Neuronal stem cell (in vitro differentiated cells): ENCODE results near the gene TUBD1.

Experiments
- DNase-seq: peaks from one replicate; pipeline ENCODE4 v3.0.0-alpha.2; 2013; ENCODE audit warnings: low spot score
- H2AFZ ChIP-seq: one replicate; pipeline ENCODE4 v1.6.1; 2013; ENCODE audit warnings: mild to moderate bottlenecking, low read length, inconsistent platforms
- H2AK5ac ChIP-seq: 2 replicates; pipeline ENCODE4 v1.6.1; 2013; ENCODE audit warnings: low read depth, mild to moderate bottlenecking, inconsistent platforms, low read length, moderate library complexity, mixed read lengths
- H2BK120ac ChIP-seq: 2 replicates; pipeline ENCODE4 v1.6.1; 2013; ENCODE audit warnings: low read depth, mild to moderate bottlenecking, inconsistent platforms, low read length, moderate library complexity, mixed read lengths
- H2BK12ac ChIP-seq: one replicate; pipeline ENCODE4 v1.6.1; 2013; ENCODE audit warnings: low read length, inconsistent platforms
- H2BK15ac ChIP-seq: 2 replicates; pipeline ENCODE4 v1.6.1; 2013; ENCODE audit warnings: mild to moderate bottlenecking, low read length, inconsistent platforms, mixed read lengths
- H2BK5ac ChIP-seq: one replicate; pipeline ENCODE4 v1.6.1; 2013; ENCODE audit warnings: inconsistent platforms, mild to moderate bottlenecking, low read length, moderate library complexity
- H3K14ac ChIP-seq: one replicate; pipeline ENCODE4 v1.6.1; 2013; ENCODE audit warnings: low read length, inconsistent platforms
- H3K18ac ChIP-seq: 2 replicates; pipeline ENCODE4 v1.6.1; 2013; ENCODE audit warnings: low read length, inconsistent platforms
- H3K23ac ChIP-seq: 2 replicates; pipeline ENCODE4 v1.6.1; 2013; ENCODE audit warnings: low read depth, mild to moderate bottlenecking, mixed read lengths, low read length, inconsistent platforms; ENCODE audit not compliant: poor library complexity
- H3K27ac ChIP-seq: replicated peaks from 3 replicates; pipeline ENCODE4 v1.5.1; 2013; ENCODE audit warnings: low read length, inconsistent platforms
- H3K27me3 ChIP-seq, 3 experiments: 2 replicates each; pipeline ENCODE4 v1.6.1; 2013; ENCODE audit warnings: low read length in 3 of 3, mild to moderate bottlenecking in 2 of 3, inconsistent platforms in 1 of 3, low read depth in 1 of 3, mixed read lengths in 1 of 3, moderate library complexity in 1 of 3; ENCODE audit not compliant: control insufficient read depth in 3 of 3, insufficient read depth in 3 of 3
- H3K36me3 ChIP-seq, 2 donors: replicated peaks in 1 of 2; 2 replicates each; pipeline ENCODE4 v1.6.1; 2013; ENCODE audit warnings: low read length in 2 of 2; ENCODE audit not compliant: control insufficient read depth in 2 of 2, insufficient read depth in 2 of 2
- H3K4ac ChIP-seq: 2 replicates; pipeline ENCODE4 v1.6.1; 2013; ENCODE audit warnings: inconsistent platforms, mild to moderate bottlenecking, low read length, moderate library complexity
- H3K4me1 ChIP-seq, 2 donors: 1 replicate in 1 of 2; 2 replicates in 1 of 2; pipeline ENCODE4 v1.6.1; 2013; ENCODE audit warnings: low read length in 2 of 2, low read depth in 1 of 2; ENCODE audit not compliant: control insufficient read depth in 2 of 2, insufficient read depth in 1 of 2
- H3K4me2 ChIP-seq: one replicate; pipeline ENCODE4 v1.6.1; 2013; ENCODE audit warnings: mild to moderate bottlenecking, low read length, inconsistent platforms; ENCODE audit not compliant: insufficient read depth, poor library complexity, severe bottlenecking
- H3K4me3 ChIP-seq, 2 donors: 2 replicates each; pipeline ENCODE4 v1.5.1; 2013; ENCODE audit warnings: low read length in 2 of 2, mild to moderate bottlenecking in 2 of 2, inconsistent platforms in 1 of 2, moderate library complexity in 1 of 2
- H3K79me1 ChIP-seq: one replicate; pipeline ENCODE4 v1.6.1; 2013; ENCODE audit warnings: low read depth, mild to moderate bottlenecking, inconsistent platforms, low read length, moderate library complexity
- H3K9ac ChIP-seq: one replicate; pipeline ENCODE4 v1.6.1; 2013; ENCODE audit warnings: mild to moderate bottlenecking, low read depth, low read length, inconsistent platforms; ENCODE audit not compliant: poor library complexity
- H3K9me3 ChIP-seq, 2 donors: replicated peaks in 1 of 2; 2 replicates each; pipeline versions ENCODE3 to v1.6.1; 2013; ENCODE audit warnings: low read length in 2 of 2, mild to moderate bottlenecking in 2 of 2, inconsistent platforms in 1 of 2, low read depth in 1 of 2, mixed read lengths in 1 of 2, moderate library complexity in 1 of 2; ENCODE audit not compliant: control insufficient read depth in 2 of 2, insufficient read depth in 1 of 2
- H4K8ac ChIP-seq: one replicate; pipeline ENCODE4 v1.6.1; 2013; ENCODE audit warnings: low read depth, mild to moderate bottlenecking, inconsistent platforms, low read length, moderate library complexity
- H4K91ac ChIP-seq: one replicate; pipeline ENCODE4 v1.6.1; 2013; ENCODE audit warnings: low read length, low read depth, mild to moderate bottlenecking, inconsistent platforms; ENCODE audit not compliant: poor library complexity
- WGBS, 2 donors: extraction: QIAGEN DNeasy Blood & Tissue Kit; methylation state at CpG; one replicate each; pipeline ENCODE4 v1.1.7; 2013; ENCODE audit warnings: missing lambda C conversion rate in 2 of 2, mixed read lengths in 1 of 2; ENCODE audit not compliant: insufficient read length in 2 of 2, insufficient replicate concordance in 1 of 2; ENCODE audit errors: extremely low coverage in 2 of 2; 5-methylcytosine and 5-hydroxymethylcytosine counted together

Gene TUBD1

DNA sequence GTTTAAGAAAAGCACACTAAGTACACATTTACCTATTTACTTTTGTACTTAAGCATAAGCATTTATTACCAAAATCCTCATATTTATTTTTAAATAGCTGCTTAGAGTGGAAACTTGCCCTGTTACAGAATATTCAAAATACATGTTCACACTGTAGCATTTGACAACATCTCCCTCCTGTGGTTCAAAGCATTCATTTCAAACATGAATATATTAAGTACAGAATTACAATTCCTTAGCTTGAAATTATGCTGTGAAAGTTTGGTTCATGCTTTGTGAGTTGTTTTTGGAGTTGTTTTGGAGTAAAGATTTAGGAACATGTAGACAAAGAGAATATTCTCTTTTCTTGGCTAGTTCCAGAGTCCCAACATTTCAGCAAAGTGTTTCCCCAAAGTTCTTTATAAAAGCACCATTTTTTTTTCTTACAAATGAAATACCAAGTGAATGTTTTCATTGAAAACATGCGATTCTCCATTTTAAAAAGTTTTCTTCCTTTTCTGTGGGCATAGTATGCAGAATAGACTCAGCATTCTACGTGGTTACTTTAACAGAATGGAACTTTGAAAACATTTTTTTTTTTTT is 33.2 kb downstream of the TUBD1 start:
- Histone ChIP-seq H3K4me1 (peaks cover 0 to 3% of the 10 kb centered on the region in 2 donors), H2BK120ac (no peak overlapping the region), H2BK5ac (no peak overlapping the region), H3K9ac (no peak overlapping the region), H3K36me3 (peaks cover 5 to 43% of the 10 kb centered on the region in 2 donors), H3K27ac (no peak overlapping the region), H3K79me1 (no peaks in the 10 kb centered on the region), H3K23ac (no peak overlapping the region), H3K4ac (no peak overlapping the region), H2BK12ac (no peak overlapping the region), H3K27me3 (no peaks in the 10 kb centered on the region), H3K18ac (no peak overlapping the region), H2AK5ac (no peak overlapping the region), H4K91ac (no peak overlapping the region), H2BK15ac (no peak overlapping the region), H3K4me3 (no peak overlapping the region), H3K9me3 (no peaks in the 10 kb centered on the region), H2AFZ (no peak overlapping the region), H3K4me2 (no peak overlapping the region), H4K8ac (no peak overlapping the region), H3K14ac (no peak overlapping the region)
- WGBS, 2 donors: no CpG with 5 or more reads among the region's 2 CpGs
- DNase-seq: no peak

- Histone ChIP-seq H3K36me3 (peaks cover 5 to 39% of the 10 kb centered on the region in 2 donors), H2AFZ (no peak overlapping the region), H2BK120ac (no peak overlapping the region), H3K4ac (no peak overlapping the region), H3K4me1 (peaks cover 0 to 3% of the 10 kb centered on the region in 2 donors), H3K18ac (no peak overlapping the region), H3K4me2 (no peak overlapping the region), H2AK5ac (no peak overlapping the region), H3K79me1 (no peaks in the 10 kb centered on the region), H2BK5ac (no peak overlapping the region), H3K14ac (no peak overlapping the region), H3K23ac (no peak overlapping the region), H3K9ac (no peak overlapping the region), H3K27ac (no peak overlapping the region), H4K91ac (no peak overlapping the region), H3K4me3 (no peak overlapping the region), H3K9me3 (no peaks in the 10 kb centered on the region), H3K27me3 (no peaks in the 10 kb centered on the region), H2BK15ac (no peak overlapping the region), H2BK12ac (no peak overlapping the region), H4K8ac (no peak overlapping the region)
- WGBS, 2 donors: no CpG with 5 or more reads among the region's 3 CpGs
- no peak for DNase-seq
These were observed 33.8 kb downstream of the TUBD1 start for GRCh38 chr17:59858932-59859331.

GRCh38 chr17:59858167-59858816 is 34.5 kb downstream of the TUBD1 start:
- no peak overlapping the region for H2BK12ac ChIP-seq
- no peak overlapping the region for H3K18ac ChIP-seq
- no peak for DNase-seq
- no peak overlapping the region for H2AFZ ChIP-seq
- H3K27me3 ChIP-seq: no peaks in the 10 kb centered on the region
- H4K91ac ChIP-seq: no peak overlapping the region
- H3K14ac ChIP-seq: no peak overlapping the region
- no peak overlapping the region for H3K4me2 ChIP-seq
- H2BK5ac ChIP-seq: no peak overlapping the region
- WGBS, 2 donors: no CpG with 5 or more reads among the region's 5 CpGs
- H3K4me1 ChIP-seq: peaks cover under 1 to 3% of the 10 kb centered on the region in 2 donors
- no peak overlapping the region for H2BK120ac ChIP-seq
- no peak overlapping the region for H2AK5ac ChIP-seq
- H3K79me1 ChIP-seq: no peaks in the 10 kb centered on the region
- H3K4ac ChIP-seq: no peak overlapping the region
- H2BK15ac ChIP-seq: no peak overlapping the region
- H3K9me3 ChIP-seq: no peaks in the 10 kb centered on the region
- peaks cover 5 to 32% of the 10 kb centered on the region in 2 donors for H3K36me3 ChIP-seq
- no peak overlapping the region for H3K27ac ChIP-seq
- no peak overlapping the region for H3K4me3 ChIP-seq
- H3K9ac ChIP-seq: no peak overlapping the region
- H3K23ac ChIP-seq: no peak overlapping the region
- no peak overlapping the region for H4K8ac ChIP-seq

GRCh38 chr17:59856859-59857794 is 35.6 kb downstream of the TUBD1 start:
- 100% methylated on average over 1 of the region's 3 CpGs; no CpG with 5 or more reads in 1 of the 2 donors for WGBS, 2 donors

More at GRCh38 chr17:59856859-59857794, 35.6 kb downstream of the TUBD1 start:
- Histone ChIP-seq H3K18ac (no peak overlapping the region), H3K9me3 (no peaks in the 10 kb centered on the region), H2AK5ac (no peak overlapping the region), H3K4me2 (no peak overlapping the region), H2BK15ac (no peak overlapping the region), H3K4ac (no peak overlapping the region), H3K27ac (no peak overlapping the region), H3K79me1 (no peaks in the 10 kb centered on the region), H3K4me3 (no peak overlapping the region), H3K4me1 (peaks cover 2 to 5% of the 10 kb centered on the region in 2 donors), H3K14ac (no peak overlapping the region), H3K23ac (no peak overlapping the region), H4K8ac (no peak overlapping the region), H2BK120ac (no peak overlapping the region), H2BK5ac (no peak overlapping the region), H2AFZ (no peak overlapping the region), H4K91ac (no peak overlapping the region), H2BK12ac (no peak overlapping the region), H3K27me3 (no peaks in the 10 kb centered on the region), H3K9ac (no peak overlapping the region), H3K36me3 (peaks cover 2 to 24% of the 10 kb centered on the region in 2 donors)
- DNase-seq: no peak
